ENCODE data around the gene MEAF6. TPM values are rescaled to one million over a fixed set of nuclear protein-coding genes. Genes with fewer than 3 reads are reported as not detected.
A peak's percentile ranks its signal among the peaks of the same experiment; 100 is the strongest.
"Not testable (repeated sequence)": the region's sequence is repeated elsewhere in the genome, so short reads cannot be mapped to it uniquely, and the experiment has no call there.

Gene MEAF6
- total RNA-seq, 1 donor from 2014 or later = 12.3 TPM

DNA sequence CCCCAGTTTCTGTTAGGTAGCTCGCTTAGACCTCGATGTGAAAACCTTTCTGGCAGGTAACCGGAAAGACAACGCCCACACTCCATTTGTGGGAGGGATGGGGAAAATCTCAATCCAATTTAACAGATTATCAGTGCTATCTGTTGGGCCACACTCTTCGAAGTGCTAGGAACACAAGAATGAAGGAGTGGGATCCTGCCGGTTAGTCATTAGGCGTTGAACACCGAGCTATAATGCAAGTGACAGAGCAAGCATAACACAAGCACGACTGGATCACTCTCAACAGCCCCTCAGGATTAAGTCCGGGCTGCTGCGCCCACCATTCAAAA lies 39.0 kb upstream of the MEAF6 start:
- Histone ChIP-seq H3K27me3 (no peaks in the 10 kb centered on the region), H3K4me1 (peaks cover 12 to 24% of the 10 kb centered on the region in 2 donors), H3K27ac (peak overlapping the region; percentile 87 to 90), H3K4me3 (peak overlapping the region; percentile 90 to 94), H3K36me3 (peaks cover 12 to 28% of the 10 kb centered on the region in 2 donors), H3K9me3 (no peaks in the 10 kb centered on the region)
- TF ChIP-seq, protein P1, sequence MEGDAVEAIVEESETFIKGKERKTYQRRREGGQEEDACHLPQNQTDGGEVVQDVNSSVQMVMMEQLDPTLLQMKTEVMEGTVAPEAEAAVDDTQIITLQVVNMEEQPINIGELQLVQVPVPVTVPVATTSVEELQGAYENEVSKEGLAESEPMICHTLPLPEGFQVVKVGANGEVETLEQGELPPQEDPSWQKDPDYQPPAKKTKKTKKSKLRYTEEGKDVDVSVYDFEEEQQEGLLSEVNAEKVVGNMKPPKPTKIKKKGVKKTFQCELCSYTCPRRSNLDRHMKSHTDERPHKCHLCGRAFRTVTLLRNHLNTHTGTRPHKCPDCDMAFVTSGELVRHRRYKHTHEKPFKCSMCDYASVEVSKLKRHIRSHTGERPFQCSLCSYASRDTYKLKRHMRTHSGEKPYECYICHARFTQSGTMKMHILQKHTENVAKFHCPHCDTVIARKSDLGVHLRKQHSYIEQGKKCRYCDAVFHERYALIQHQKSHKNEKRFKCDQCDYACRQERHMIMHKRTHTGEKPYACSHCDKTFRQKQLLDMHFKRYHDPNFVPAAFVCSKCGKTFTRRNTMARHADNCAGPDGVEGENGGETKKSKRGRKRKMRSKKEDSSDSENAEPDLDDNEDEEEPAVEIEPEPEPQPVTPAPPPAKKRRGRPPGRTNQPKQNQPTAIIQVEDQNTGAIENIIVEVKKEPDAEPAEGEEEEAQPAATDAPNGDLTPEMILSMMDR (IDR thresholded peaks at IDR 0.05) = no peak
- intact Hi-C loops (cut with DNase I) = loop anchor here (5.0 to 10.0 kb wide), 2 partner anchors 461 to 1156 kb away; partner anchors contain the start of genes LSM10 and UTP11
- DNase-seq (ENCODE audit: low spot score in 2 of 2) = no peak

DNA sequence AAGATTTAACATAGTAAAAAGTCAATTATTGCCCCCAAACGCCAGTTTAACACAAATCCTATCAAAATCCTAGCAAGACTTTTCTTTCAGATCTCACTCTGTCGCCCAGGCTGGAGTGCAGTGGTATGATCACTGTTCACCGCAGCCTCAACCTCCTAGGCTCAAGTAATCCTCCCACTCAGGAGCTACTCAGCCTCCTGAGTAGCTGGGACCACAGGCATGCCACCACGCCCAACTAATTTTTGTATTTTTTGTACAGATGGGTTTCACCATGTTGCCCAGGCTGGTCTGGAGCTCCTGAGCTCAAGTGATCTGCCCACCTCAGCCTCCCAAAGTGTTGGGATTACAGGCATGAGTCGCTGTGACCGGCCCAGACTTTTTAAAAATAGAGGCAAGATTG lies 34.8 kb upstream of the MEAF6 start:
- no peak overlapping the region for H3K27ac ChIP-seq
- TF ChIP-seq, protein P1 (IDR thresholded peaks at IDR 0.05) = no peak
- H3K4me1 ChIP-seq = peaks cover 12 to 13% of the 10 kb centered on the region in 2 donors
- intact Hi-C loops (cut with DNase I) = no loop called here
- no peak overlapping the region for H3K4me3 ChIP-seq
- no peak for DNase-seq (ENCODE audit: low spot score in 2 of 2)
- no peaks in the 10 kb centered on the region for H3K27me3 ChIP-seq
- H3K36me3 ChIP-seq = peaks cover 44 to 65% of the 10 kb centered on the region in 2 donors
- H3K9me3 ChIP-seq = no peaks in the 10 kb centered on the region

DNA sequence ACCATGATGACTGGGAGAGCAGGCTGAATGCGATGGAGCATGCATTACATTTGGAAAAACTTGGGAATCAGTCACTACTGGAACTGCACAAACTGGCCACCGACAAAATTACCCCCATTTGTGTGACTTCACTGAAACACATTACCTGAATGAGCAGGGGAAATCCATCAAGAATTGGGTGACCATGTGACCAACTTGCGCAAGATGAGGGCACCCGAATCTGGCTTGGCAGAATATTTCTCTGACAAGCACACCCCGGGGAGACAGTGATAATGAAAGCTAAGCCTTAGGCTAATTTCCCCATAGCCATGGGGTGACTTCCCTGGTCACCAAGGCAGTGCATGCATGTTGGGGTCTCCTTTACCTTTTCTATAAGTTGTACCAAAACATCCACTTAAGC lies 30.5 kb upstream of the MEAF6 start:
- Histone ChIP-seq H3K4me3 (no peak overlapping the region), H3K27me3 (no peaks in the 10 kb centered on the region), H3K9me3 (no peaks in the 10 kb centered on the region), H3K36me3 (peaks cover 52 to 65% of the 10 kb centered on the region in 2 donors), H3K27ac (no peak overlapping the region), H3K4me1 (no peaks in the 10 kb centered on the region)
- TF ChIP-seq, protein P1 (IDR thresholded peaks at IDR 0.05) = no peak
- DNase-seq (ENCODE audit: low spot score in 2 of 2) = no peak
- intact Hi-C loops (cut with DNase I) = no loop called here

DNA sequence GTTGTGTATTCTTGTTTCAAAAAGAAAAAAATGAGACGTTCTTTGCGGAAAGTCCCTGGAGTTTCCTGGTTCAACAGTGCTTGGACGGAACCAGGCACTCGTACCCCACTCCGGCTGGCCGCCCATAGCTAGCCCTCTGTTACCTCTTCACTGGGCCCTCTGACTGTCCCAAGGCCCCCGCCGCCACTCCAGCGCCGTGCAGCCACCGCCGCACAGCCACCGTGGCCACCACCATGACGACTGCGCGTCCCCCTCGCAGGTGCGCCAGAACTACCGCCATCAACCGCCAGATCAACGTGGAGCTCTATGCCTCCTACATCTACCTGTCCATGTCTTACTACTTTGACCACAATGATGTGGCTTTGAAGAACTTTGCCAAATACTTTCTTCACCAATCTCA lies 30.0 kb upstream of the MEAF6 start:
- H3K36me3 ChIP-seq = peaks cover 57 to 65% of the 10 kb centered on the region in 2 donors

DNA sequence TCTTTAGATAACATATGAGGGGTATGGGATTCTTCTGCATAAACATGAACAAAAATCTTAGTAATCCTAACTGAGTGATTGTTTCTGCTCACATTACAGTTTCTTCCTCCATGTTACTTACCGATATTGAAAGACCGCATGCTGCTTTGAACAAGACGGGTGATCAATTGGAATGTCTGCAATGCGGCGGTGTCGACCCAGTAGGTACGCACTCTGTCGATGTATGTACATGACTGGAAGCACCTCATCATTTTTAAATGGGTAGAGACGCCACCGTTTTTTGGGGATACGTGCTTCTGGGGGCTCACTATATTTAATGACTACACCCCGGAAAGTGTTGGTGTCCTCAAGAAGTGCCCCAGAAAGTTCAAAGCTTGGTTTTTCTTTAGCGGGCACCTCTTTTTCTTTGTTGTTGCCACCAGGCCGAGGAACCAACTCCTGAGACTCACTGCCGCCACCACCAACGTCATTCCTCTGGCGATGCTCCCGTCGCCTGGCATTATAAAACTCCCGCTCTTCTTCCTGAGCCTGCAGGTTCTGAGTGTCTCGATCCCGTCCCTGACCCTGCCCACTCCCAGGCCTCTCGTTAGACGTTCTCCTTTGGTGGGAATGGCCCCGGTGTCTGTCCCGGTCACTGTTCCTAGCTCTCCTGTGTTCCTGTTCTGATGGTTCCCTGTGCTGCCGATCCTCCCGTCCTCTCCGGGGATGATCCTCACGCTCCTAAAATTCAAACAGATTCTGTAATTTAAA lies 25.6 kb upstream of the MEAF6 start:
- TF ChIP-seq, protein P1 (IDR thresholded peaks at IDR 0.05) = no peak

More for the DNA sequence above, 30.0 kb upstream of the MEAF6 start:
- Histone ChIP-seq H3K9me3 (no peaks in the 10 kb centered on the region), H3K4me1 (no peaks in the 10 kb centered on the region), H3K27me3 (no peaks in the 10 kb centered on the region), H3K27ac (no peak overlapping the region), H3K4me3 (no peak overlapping the region)
- intact Hi-C loops (cut with DNase I) = no loop called here
- TF ChIP-seq, protein P1 (IDR thresholded peaks at IDR 0.05) = no peak
- DNase-seq (ENCODE audit: low spot score in 2 of 2) = no peak

DNA sequence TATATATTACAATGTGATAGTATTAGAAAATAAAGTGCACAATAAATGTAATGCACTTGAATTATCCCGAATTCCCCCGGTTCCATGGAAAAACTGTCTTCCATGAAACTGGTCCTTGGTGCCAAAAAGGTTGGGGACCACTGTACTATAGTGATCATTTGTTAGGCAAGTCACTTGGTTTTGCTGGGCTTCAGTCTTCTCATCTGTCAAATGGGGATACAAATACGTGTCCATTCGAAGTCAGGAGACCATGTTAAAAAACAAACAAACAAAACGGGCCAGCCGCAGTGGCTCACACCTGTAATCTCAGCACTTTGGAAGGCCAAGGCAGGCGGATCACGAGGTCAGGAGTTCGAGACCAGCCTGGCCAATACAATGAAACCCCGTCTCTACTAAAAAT lies 24.6 kb upstream of the MEAF6 start:
- H3K4me3 ChIP-seq; H3K27me3 ChIP-seq; DNase-seq (ENCODE audit: low spot score in 2 of 2); H3K4me1 ChIP-seq; H3K27ac ChIP-seq; intact Hi-C loops (cut with DNase I); H3K9me3 ChIP-seq: not testable (repeated sequence)
- H3K36me3 ChIP-seq = peaks cover 51 to 54% of the 10 kb centered on the region in 2 donors

More for the DNA sequence above, 25.6 kb upstream of the MEAF6 start:
- no peak overlapping the region for H3K4me3 ChIP-seq
- H3K27me3 ChIP-seq = no peaks in the 10 kb centered on the region
- H3K9me3 ChIP-seq = no peaks in the 10 kb centered on the region
- intact Hi-C loops (cut with DNase I) = no loop called here
- H3K36me3 ChIP-seq = peaks cover 60 to 61% of the 10 kb centered on the region in 2 donors
- no peaks in the 10 kb centered on the region for H3K4me1 ChIP-seq
- no peak for DNase-seq (ENCODE audit: low spot score in 2 of 2)
- H3K27ac ChIP-seq = no peak overlapping the region
